GM12864 (cell line): ENCODE data around the gene INTS14.
"Not testable (repeated sequence)": the region's sequence is repeated elsewhere in the genome, so short reads cannot be mapped to it uniquely, and the experiment has no call there.

ENCODE experiments used
- DNase-seq: peaks from one replicate; pipeline ENCODE4 v3.0.0-alpha.2; 2011; ENCODE audit warnings: low read depth
- H3K4me3 ChIP-seq: 2 replicates; pipeline ENCODE4 v1.5.1; 2011; ENCODE audit warnings: mild to moderate bottlenecking, low read depth, low read length, control low read depth
- TF ChIP-seq, protein P1 (sequence below): IDR thresholded peaks from 2 replicates; pipeline ENCODE4 v1.5.1; 2011; ENCODE audit warnings: low read depth, mild to moderate bottlenecking, moderate library complexity, low read length, control low read depth, inconsistent platforms; ENCODE audit errors: missing control alignments

The INTS14 gene

GRCh38 chr15:65553691-65554090 lies 57.2 kb downstream of the INTS14 start:
- TF ChIP-seq, protein P1, sequence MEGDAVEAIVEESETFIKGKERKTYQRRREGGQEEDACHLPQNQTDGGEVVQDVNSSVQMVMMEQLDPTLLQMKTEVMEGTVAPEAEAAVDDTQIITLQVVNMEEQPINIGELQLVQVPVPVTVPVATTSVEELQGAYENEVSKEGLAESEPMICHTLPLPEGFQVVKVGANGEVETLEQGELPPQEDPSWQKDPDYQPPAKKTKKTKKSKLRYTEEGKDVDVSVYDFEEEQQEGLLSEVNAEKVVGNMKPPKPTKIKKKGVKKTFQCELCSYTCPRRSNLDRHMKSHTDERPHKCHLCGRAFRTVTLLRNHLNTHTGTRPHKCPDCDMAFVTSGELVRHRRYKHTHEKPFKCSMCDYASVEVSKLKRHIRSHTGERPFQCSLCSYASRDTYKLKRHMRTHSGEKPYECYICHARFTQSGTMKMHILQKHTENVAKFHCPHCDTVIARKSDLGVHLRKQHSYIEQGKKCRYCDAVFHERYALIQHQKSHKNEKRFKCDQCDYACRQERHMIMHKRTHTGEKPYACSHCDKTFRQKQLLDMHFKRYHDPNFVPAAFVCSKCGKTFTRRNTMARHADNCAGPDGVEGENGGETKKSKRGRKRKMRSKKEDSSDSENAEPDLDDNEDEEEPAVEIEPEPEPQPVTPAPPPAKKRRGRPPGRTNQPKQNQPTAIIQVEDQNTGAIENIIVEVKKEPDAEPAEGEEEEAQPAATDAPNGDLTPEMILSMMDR, result no peak
- H3K4me3 ChIP-seq, result no peak overlapping the region
- DNase-seq, result no peak

DNA sequence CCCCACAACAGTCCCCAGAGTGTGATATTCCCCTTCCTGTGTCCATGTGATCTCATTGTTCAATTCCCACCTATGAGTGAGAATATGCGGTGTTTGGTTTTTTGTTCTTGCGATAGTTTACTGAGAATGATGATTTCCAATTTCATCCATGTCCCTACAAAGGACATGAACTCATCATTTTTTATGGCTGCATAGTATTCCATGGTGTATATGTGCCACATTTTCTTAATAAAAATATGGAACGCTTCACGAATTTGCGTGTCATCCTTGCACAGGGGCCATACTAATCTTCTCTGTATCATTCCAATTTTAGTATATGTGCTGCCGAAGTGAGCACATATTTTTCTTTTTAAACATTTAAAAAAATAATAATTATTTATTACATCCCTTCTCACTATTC lies 58.1 kb downstream of the INTS14 start:
- H3K4me3 ChIP-seq, DNase-seq: not testable (repeated sequence)

- no peak for DNase-seq
- no peak overlapping the region for H3K4me3 ChIP-seq
- TF ChIP-seq, protein P1, result no peak
These were observed 59.7 kb downstream of the INTS14 start for GRCh38 chr15:65551183-65551582.

DNA sequence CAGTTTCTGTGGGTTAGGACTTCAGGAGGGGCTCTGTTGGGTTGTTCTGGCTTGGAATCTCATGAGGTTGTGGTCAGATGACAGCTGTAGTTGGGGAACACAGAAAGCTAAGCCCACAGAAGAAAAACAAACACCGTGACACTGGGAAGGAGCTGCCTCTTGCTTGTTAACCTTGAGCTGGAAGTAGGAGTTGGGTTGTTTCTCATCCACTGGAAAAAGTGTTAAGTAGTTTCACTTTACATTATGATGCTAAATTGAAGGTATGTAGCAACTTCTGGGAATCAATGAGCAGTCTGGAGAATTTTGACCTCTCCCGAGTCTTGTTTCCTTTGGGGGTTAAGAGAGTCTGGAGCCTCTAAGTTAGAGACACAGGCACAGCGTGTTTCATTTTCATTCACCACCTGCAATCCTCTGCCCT lies 60.2 kb downstream of the INTS14 start:
- no peak for DNase-seq
- TF ChIP-seq, protein P1, result no peak
- H3K4me3 ChIP-seq, result no peak overlapping the region

GRCh38 chr15:65549288-65549687 lies 61.6 kb downstream of the INTS14 start:
- not testable (repeated sequence) for H3K4me3 ChIP-seq, DNase-seq

GRCh38 chr15:65547841-65548240 lies 63.1 kb downstream of the INTS14 start:
- TF ChIP-seq, protein P1, result no peak
- H3K4me3 ChIP-seq, result no peak overlapping the region
- DNase-seq, result no peak

- TF ChIP-seq, protein P1, result no peak
- no peak overlapping the region for H3K4me3 ChIP-seq
- no peak for DNase-seq
These were observed 69.6 kb downstream of the INTS14 start for GRCh38 chr15:65541231-65541820.

DNA sequence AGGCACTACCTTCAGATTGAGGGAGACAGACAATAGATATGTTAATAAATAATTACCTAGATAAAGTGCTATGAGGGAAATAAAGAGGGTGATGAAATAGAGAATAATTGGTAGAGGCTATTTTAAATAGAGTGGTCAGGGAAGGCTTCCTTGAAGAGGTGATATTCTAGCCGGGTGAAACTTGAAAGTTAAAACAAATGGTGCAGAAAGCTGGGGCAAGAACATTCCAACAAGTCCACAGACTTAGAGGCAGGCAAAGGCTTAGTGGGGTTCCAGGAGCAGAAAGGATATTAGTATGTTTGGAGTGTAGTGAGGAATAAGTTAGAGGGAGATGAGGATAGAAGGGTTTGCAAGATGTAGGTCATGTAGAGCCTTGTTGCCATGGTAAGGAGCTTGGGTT lies 70.6 kb downstream of the INTS14 start:
- no peak overlapping the region for H3K4me3 ChIP-seq
- no peak for DNase-seq
- TF ChIP-seq, protein P1, result no peak
